ENCODE data around the gene USP36.
A peak's percentile ranks its signal among the peaks of the same experiment; 100 is the strongest.
"Not testable (repeated sequence)": the region's sequence is repeated elsewhere in the genome, so short reads cannot be mapped to it uniquely, and the experiment has no call there.

Gene USP36

GRCh38 chr17:78840780-78841611 lies at the start of gene USP36:
USP36 (minus strand) TSS chr17:78840814; CDS start chr17:78836363, 4,451 bp downstream.
- DNase-seq: peak; percentile 99

DNA sequence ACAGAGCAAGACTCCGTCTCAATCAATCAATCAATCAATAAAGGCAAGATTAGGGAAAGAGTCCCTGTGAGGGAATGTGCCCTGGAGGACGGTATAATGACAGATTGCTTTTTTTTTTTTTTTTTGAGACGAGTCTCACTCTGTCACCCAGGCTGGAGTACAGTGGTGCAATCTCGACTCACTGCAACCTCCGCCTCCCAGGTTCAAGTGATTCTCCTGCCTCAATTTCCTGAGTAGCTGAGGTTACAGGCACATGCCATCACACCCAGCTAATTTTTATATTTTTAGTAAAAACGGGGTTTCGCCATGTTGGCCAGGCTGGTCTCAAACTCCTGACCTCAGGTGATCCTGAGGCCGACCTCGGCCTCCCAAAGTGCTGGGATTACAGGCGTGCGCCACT lies 49.5 kb upstream of the USP36 start:
- not testable (repeated sequence) for DNase-seq

DNA sequence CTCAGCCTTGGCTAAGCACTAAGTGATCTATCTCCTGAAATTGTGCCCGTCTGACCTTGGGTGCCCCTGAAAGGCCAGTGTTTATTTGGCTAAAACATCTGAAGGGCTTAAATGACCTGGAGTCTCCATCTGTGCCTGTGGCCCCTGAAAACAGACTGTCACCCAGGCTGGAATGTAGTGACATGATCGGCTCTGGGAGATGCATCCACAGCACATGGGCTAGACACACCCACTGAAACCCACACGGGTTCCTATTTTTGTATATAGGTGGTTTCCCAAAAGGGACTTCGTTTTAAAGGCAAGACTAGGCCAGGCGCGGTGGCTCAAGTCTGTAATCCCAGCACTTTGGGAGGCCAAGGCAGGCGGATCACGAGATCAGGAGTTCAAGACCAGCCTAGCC lies 48.9 kb upstream of the USP36 start:
- DNase-seq: no peak

DNA sequence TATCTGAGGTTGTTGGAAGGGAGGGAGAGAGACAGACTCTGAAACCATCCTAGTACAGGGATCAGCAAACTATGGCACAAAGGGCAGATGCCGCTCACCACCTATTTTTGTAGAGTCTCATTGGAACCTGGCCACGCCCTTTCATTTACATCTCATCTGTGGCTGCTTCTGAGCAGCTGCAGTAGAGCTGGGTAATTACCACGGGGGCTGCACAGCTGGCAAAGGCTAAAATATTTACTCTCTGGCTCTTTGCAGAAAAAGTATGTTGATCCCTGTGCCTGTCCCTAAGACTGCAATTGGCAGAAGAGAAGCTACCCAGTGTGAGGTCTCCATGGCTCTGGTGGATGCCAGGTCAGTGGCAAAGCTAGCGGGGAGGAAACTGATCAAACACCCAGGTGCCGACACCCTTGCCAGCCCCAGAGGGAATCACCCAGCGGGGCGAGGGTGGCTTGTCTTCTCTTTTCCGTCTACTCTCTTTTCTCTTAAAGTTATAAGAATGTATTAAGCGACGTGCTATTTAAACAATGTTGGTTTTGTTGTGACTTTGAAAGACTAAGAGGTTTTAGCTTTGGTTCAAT lies 48.4 kb upstream of the USP36 start:
- peak; percentile 54 for DNase-seq

GRCh38 chr17:78886954-78887353 lies 46.3 kb upstream of the USP36 start:
- no peak for DNase-seq

GRCh38 chr17:78885956-78886355 lies 45.3 kb upstream of the USP36 start:
- no peak for DNase-seq

DNA sequence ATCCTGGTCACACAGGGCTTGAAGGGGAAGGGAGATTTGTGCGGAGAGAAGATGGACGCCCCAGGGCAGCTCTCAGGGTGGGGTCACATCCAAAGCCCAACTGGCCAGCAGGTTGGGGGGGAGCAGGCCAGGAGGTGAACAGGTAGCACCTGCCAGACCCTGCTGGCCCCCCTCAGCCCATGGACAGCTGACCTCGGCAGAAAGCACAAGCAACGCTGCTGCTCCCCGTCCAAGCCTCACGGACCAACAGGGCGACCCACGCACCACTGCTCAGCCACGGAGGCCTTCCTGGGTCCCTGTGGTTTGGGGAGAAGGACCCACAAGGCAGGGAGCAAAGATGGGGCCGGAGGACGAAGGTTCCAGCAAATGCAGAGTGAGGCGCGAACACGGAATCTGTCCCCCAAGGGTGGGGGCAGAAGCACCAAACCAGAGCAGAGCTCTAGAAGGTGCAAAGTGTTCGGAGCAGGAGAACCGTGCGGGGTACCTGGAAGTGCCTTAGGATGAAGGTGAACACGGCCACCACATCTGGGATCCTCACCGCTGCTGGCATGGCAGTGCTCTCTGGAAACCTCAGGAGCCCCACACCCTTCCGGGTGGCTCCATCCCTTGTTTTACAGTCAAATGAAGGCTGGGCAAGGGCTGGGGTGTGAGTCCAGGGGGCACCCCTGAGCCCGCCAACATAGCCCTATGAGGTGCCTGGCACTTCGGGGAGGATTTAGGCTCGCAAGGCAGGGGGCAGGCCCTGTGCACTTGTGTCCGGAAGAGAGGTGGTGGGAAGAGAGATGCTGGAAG lies 44.5 kb upstream of the USP36 start:
- no peak for DNase-seq

DNA sequence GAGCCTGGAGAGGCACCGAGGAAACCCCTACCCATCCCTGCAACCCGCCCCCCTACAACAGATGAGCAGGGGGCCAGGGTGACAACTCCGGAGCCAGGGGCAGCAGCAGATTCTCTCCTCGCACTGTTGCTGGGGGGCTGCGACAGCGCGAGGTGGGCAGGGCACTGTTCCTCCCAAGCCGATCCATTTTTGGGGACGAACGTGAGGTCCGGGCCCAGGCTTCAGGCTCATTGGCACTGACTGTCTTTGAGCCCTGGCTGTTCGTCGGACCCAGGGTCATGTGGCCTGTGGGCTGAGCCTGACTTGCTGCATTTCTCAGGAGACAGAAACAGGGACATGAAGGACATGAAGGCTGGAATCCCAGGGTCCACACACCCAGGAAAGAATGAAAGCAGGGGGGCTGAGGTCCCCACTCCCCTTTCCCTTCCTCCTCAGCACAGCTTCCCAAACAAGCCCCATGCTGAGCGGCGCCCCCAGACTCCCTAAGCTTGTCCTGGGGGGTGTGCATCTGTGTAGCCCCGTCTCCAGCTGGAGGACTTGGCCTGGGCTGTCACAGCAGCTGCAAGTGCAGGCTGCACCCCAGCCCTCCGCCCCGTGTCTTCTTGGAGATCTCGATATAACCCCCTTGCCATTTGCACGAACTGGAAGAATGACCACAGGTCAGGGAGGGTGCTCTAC lies 43.7 kb upstream of the USP36 start:
- no peak for DNase-seq

DNA sequence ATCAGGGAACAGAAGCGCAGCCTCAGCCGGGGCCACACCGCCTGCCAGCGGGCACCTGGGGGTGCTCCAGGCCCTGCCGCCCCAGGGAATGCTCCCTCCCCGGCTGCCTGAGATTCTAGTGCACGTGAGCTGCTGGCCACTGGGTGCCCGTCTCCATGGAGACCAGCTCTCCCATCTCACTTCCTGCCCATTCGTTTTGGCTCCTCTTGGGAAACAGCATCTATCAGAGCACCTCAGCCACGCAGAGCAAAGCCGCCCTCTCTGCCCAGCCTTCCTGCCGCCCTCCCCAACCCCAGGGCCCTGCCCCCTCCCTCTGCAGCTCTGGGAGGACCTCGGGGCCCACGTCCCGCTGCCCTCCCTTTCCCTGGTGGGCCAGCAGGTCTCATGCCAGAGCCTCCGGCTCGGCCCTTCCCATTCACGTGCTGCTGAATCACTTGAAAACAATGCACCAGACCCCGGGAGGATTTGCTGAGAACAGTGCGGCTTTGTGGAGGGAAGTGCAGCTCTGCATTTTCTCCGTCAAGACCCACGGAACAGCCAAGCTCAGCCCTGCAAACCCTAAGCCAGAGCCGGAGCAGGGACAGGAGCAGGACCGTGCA lies 43.0 kb upstream of the USP36 start:
- DNase-seq: no peak

GRCh38 chr17:78883089-78883532 lies 42.5 kb upstream of the USP36 start:
- no peak for DNase-seq

- DNase-seq: no peak
Observed at GRCh38 chr17:78882540-78883088, 42.0 kb upstream of the USP36 start.

DNA sequence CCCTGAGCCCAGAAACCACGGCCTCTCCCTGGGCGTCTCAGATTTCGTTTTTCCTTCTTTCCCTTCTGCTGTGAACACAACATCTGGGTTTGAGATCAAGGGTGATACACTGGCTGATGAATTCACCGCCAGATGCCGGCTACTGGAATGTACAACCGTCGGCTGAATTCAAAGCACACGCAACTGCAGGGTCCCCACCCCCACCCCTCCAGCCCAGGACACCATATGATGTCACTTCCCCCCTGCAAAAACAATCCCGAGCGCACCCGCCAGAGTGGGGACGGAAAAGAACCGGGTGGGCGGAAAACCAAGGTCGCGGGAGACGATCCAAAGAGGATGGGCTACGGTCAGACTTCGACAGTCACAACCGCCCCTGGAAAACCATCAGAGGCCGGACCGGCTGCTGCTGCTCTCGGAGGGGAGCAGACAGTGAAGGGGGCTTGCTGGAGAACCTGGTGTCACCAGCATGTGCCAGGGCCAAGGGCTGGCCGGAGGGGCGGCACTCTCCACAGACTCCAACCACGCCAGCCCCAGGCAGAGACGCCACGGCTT lies 39.1 kb upstream of the USP36 start:
- DNase-seq: no peak

DNA sequence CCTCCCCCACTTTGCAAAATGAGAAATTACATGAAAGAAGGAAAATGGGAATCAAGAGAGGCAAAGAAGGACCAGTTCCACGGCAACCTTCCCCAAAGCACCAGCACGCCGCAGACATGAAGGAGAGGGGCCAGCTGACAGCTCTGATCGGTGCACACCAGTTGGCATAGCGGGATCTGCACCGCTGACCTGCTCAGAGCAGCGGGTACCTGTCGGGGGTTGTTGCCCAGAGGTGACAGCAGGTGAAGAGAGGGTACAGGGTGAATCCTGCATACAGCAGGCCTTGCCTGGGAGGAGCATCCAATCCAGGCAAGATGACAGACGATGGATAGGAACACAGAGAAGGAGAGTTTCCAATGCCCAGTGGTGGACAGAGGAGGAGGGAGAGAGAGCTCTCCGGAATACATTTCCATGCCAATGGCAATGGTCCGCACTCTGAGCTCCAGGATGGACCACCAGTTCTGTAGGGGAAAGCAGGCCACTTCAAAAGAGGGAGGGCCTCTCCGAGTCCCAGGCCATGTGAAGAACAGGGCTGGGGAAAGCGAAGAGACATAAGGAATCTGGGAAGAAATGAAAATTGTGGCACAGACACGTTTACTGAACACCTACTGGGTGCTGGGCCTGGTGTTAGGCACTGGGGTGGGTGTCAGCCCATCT lies 38.4 kb upstream of the USP36 start:
- DNase-seq: no peak

GRCh38 chr17:78878261-78878660 lies 37.6 kb upstream of the USP36 start:
- DNase-seq: no peak

DNA sequence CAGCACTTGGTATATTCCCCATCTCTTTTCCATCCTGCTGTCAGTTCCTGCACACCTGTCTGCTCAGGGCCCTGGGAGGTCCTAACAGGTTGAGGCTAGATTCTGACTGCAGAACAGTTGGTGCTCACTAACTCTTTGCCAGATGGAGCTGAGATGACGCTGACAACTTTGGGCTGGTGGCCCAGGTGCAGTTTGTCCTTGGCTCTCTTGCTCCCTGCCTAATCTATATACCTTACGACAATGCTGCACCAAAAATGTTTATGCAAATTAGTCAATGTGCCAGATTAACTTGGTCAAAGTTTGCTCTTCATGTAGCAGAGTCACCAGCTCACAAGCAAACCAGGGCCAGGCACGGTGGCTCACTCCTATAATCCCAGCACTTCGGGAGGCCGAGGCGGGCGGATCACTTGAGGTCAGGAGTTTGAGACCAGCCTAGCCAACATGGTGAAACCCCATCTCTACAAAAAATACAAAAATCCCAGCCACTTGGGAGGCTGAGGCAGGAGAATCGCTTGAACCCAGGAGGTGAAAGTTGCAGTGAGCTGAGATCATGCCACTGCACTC lies 36.4 kb upstream of the USP36 start:
- DNase-seq: not testable (repeated sequence)

- no peak for DNase-seq
Observed at GRCh38 chr17:78876094-78876597, 35.5 kb upstream of the USP36 start.

DNA sequence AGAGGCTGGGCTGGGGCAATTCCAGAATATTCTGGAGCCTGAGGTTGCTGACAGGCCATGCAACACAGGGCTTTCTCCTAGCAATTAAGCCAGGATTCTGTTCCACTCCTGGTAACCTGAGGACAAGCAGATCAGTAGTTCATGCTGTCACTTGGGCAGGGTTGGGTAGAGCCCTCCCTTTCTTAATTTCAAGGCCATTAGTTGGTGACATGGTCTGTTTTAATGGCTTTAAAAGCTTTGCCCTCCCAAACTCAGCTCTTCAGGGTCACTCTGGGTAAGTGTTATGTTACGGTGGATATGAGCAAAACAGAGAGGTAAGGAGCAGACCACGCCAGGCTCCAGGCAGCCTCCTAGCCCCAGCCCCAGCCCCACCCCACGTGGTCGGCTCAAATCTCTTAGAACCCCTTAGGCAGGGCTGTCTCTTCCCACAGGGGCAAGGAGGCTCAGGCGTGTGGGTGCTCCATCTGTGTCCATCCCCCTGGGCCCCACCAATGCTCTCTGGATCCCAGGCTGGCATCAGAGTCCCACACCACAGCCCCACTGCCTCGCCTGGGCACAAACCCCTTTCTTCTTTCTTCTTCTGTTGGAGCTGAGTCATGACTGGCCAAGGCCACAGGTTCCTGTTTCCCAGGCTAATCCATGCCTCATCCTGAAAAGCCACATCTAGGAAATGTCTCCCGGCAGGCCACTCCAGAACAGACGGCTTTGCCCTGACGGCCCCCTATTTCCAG lies 34.9 kb upstream of the USP36 start:
- DNase-seq: no peak

GRCh38 chr17:78873519-78874340 lies 33.1 kb upstream of the USP36 start:
- DNase-seq: peak; percentile 78

- DNase-seq: no peak
Observed at GRCh38 chr17:78872486-78872885, 31.9 kb upstream of the USP36 start.
